Smooth muscle cell (in vitro differentiated cells): Measurements from ENCODE around the gene USP11. TPM values are rescaled to one million over a fixed set of nuclear protein-coding genes. Genes with fewer than 3 reads are reported as not detected.

Source experiments
- DNase-seq: peaks from one replicate; lab custom pipeline; 2025; ENCODE audit not compliant: unreplicated experiment; lab: John Stamatoyannopoulos, UW
- H2AFZ ChIP-seq: fragments of 200-600 bp; sonication (generic); 2 replicates; pipeline ENCODE4 v1.6.0; 2016; ENCODE audit warnings: antibody characterized with exemption, low read depth, mild to moderate bottlenecking
- H3F3A ChIP-seq: fragments of 200-600 bp; sonication (generic); 2 replicates; pipeline ENCODE4 v1.6.0; 2017; ENCODE audit warnings: antibody characterized with exemption, low read depth
- H3K27ac ChIP-seq: fragments of 200-600 bp; sonication (generic); 2 replicates; pipeline ENCODE4 v1.5.1; 2016; ENCODE audit warnings: low read depth, mild to moderate bottlenecking
- H3K27me3 ChIP-seq: fragments of 200-600 bp; sonication (generic); 2 replicates; pipeline ENCODE4 v1.6.1; 2016; ENCODE audit warnings: low read depth, mild to moderate bottlenecking
- H3K36me3 ChIP-seq: fragments of 200-600 bp; sonication (generic); 2 replicates; pipeline ENCODE4 v1.5.1; 2016; ENCODE audit warnings: low read depth
- H3K4me1 ChIP-seq: fragments of 200-600 bp; sonication (generic); 2 replicates; pipeline ENCODE4 v1.5.1; 2016; ENCODE audit warnings: low read depth
- H3K4me2 ChIP-seq: fragments of 200-600 bp; sonication (generic); 2 replicates; pipeline ENCODE4 v1.6.0; 2016; ENCODE audit warnings: mild to moderate bottlenecking
- H3K4me3 ChIP-seq: fragments of 200-600 bp; sonication (generic); 2 replicates; pipeline ENCODE4 v1.5.1; 2016; ENCODE audit warnings: mild to moderate bottlenecking
- H3K79me2 ChIP-seq: fragments of 200-600 bp; sonication (generic); 2 replicates; pipeline ENCODE4 v1.6.0; 2016; ENCODE audit warnings: low read depth, mild to moderate bottlenecking
- H3K9ac ChIP-seq: fragments of 200-600 bp; sonication (generic); 2 replicates; pipeline ENCODE4 v1.6.0; 2016; ENCODE audit warnings: low read depth
- H3K9me3 ChIP-seq: fragments of 200-600 bp; sonication (generic); replicated peaks from 2 replicates; pipeline ENCODE4 v1.5.1; 2016; ENCODE audit warnings: low read depth
- H4K20me1 ChIP-seq: fragments of 200-600 bp; sonication (generic); 2 replicates; pipeline ENCODE4 v1.6.0; 2016; ENCODE audit warnings: low read depth
- CTCF ChIP-seq: fragments of 200-600 bp; sonication (generic); IDR thresholded peaks from 2 replicates; pipeline ENCODE4 v1.5.1; 2017; ENCODE audit warnings: borderline replicate concordance, mild to moderate bottlenecking, antibody characterized with exemption; ENCODE audit not compliant: insufficient read depth, poor library complexity, severe bottlenecking
- WGBS: methylation state at CpG from one replicate; pipeline ENCODE4 v1.1.7; 2016; ENCODE audit warnings: low lambda C conversion rate; 5-methylcytosine and 5-hydroxymethylcytosine counted together
- polyA plus RNA-seq: library from polyadenylated mRNA; unstranded; fragments of >200 nt; fragmentation: Nextera tagmentation; extraction: Ambion mirVana; gene quantifications from 2 replicates; pipeline ENCODE4 v1.2.1, GENCODE V29; 2016
- total RNA-seq: library from RNA; depleted of rRNA; stranded (reverse); fragments of >200 nt; gene quantifications from 2 replicates; pipeline ENCODE4 v1.2.3, GENCODE V29; 2014

USP11 gene
- total and polyA plus RNA-seq, 2 experiments from 2014 or later: 84.0 to 221 TPM

GRCh38 chrX:47241201-47242011, 8.6 kb downstream of the USP11 start:
- Histone ChIP-seq H3K79me2 (peaks cover 29% of the 10 kb centered on the region), H3F3A (peaks cover 5% of the 10 kb centered on the region), H3K9me3 (no peaks in the 10 kb centered on the region), H4K20me1 (peaks cover 40% of the 10 kb centered on the region), H3K4me1 (no peaks in the 10 kb centered on the region), H3K9ac (no peak overlapping the region), H3K4me3 (no peak overlapping the region), H3K4me2 (no peak overlapping the region), H2AFZ (no peak overlapping the region), H3K36me3 (peaks cover 14% of the 10 kb centered on the region), H3K27me3 (no peaks in the 10 kb centered on the region), H3K27ac (no peak overlapping the region)
- 99% methylated on average over 18 of the region's 18 CpGs for whole genome bisulfite sequencing
- no peak for TF ChIP-seq CTCF
- no peak for DNase-seq

GRCh38 chrX:47242321-47242720, 9.5 kb downstream of the USP11 start:
- Histone ChIP-seq H3K4me1 (no peaks in the 10 kb centered on the region), H3K9me3 (no peaks in the 10 kb centered on the region), H3K79me2 (peaks cover 20% of the 10 kb centered on the region), H3K9ac (no peak overlapping the region), H3K36me3 (peaks cover 14% of the 10 kb centered on the region), H2AFZ (no peak overlapping the region), H3F3A (peaks cover 6% of the 10 kb centered on the region), H3K27me3 (no peaks in the 10 kb centered on the region), H3K4me2 (no peak overlapping the region), H4K20me1 (peaks cover 31% of the 10 kb centered on the region), H3K27ac (no peak overlapping the region), H3K4me3 (no peak overlapping the region)
- TF ChIP-seq CTCF: no peak
- WGBS: 97% methylated on average over 10 of the region's 10 CpGs
- no peak for DNase-seq

GRCh38 chrX:47243351-47243750, 10.5 kb downstream of the USP11 start:
- 97% methylated on average over 14 of the region's 14 CpGs for WGBS
- DNase-seq: no peak

More at GRCh38 chrX:47243351-47243750, 10.5 kb downstream of the USP11 start:
- Histone ChIP-seq H3K9me3 (no peaks in the 10 kb centered on the region), H3K9ac (no peak overlapping the region), H3K4me3 (no peak overlapping the region), H3K4me2 (no peak overlapping the region), H3K79me2 (peaks cover 9% of the 10 kb centered on the region), H3K4me1 (no peaks in the 10 kb centered on the region), H3F3A (peaks cover 6% of the 10 kb centered on the region), H3K36me3 (peaks cover 14% of the 10 kb centered on the region), H2AFZ (no peak overlapping the region), H3K27ac (no peak overlapping the region), H4K20me1 (peaks cover 21% of the 10 kb centered on the region), H3K27me3 (no peaks in the 10 kb centered on the region)
- no peak for TF ChIP-seq CTCF
